IMR-90 (cell line): ENCODE data around the gene ARID4B. TPM values are rescaled to one million over a fixed set of nuclear protein-coding genes. Genes with fewer than 3 reads are reported as not detected.

Source experiments
- ATAC-seq: fragments of 200-7000 bp; cut with Tn5 transposase; 2 replicates; pipeline ENCODE4 v1.9.1; 2020; ENCODE audit warnings: low read depth, mild to moderate bottlenecking, moderate library complexity
- BruUV-seq: library from RNA; stranded (reverse); fragments of 400-500 nt; replicated peaks from 2 replicates; lab custom pipeline; 2021; lab: Mats Ljungman, UMichigan
- CTCF ChIA-PET: fragments of 300-600 bp; formaldehyde crosslinking; extraction: SDS; loops from one replicate; lab custom pipeline; 2021; ENCODE audit warnings: antibody characterized with exemption; lab: Yijun Ruan, JAX
- POLR2A ChIA-PET: fragments of 300-600 bp; sonication (Branson Sonifier 250); formaldehyde crosslinking; loops from one replicate; lab custom pipeline; 2022; ENCODE audit warnings: antibody characterized with exemption; ENCODE audit not compliant: unreplicated experiment; lab: Charles Lee
- DNase-seq: peaks from one replicate; pipeline ENCODE4 v3.0.0; 2013
- H2AFZ ChIP-seq: replicated peaks from 2 replicates; pipeline ENCODE3; 2013; ENCODE audit warnings: low read length, mild to moderate bottlenecking; ENCODE audit not compliant: poor library complexity
- H2AK5ac ChIP-seq: 2 replicates; pipeline ENCODE4 v1.6.1; 2013; ENCODE audit warnings: low read depth, low read length, inconsistent platforms
- H2AK9ac ChIP-seq: replicated peaks from 2 replicates; pipeline ENCODE3; 2013; ENCODE audit warnings: mild to moderate bottlenecking, low read depth, low read length, moderate library complexity; ENCODE audit not compliant: poor library complexity
- H2BK120ac ChIP-seq: 2 replicates; pipeline ENCODE4 v1.6.1; 2013; ENCODE audit warnings: low read depth, low read length, inconsistent platforms
- H2BK15ac ChIP-seq: 3 replicates; pipeline ENCODE4 v1.6.1; 2013; ENCODE audit warnings: low read depth, low read length, inconsistent platforms
- H2BK20ac ChIP-seq: 2 replicates; pipeline ENCODE4 v1.6.1; 2013; ENCODE audit warnings: low read depth, mild to moderate bottlenecking, inconsistent platforms, low read length, moderate library complexity
- H2BK5ac ChIP-seq: 2 replicates; pipeline ENCODE4 v1.6.1; 2013; ENCODE audit warnings: mild to moderate bottlenecking, low read depth, low read length, inconsistent platforms; ENCODE audit not compliant: poor library complexity, severe bottlenecking
- H3K14ac ChIP-seq: replicated peaks from 2 replicates; pipeline ENCODE4 v1.6.1; 2013; ENCODE audit warnings: low read depth, low read length, inconsistent platforms
- H3K18ac ChIP-seq: 2 replicates; pipeline ENCODE4 v1.6.1; 2013; ENCODE audit warnings: low read depth, low read length, control low read depth
- H3K23ac ChIP-seq: 2 replicates; pipeline ENCODE4 v1.6.1; 2013; ENCODE audit warnings: low read depth, low read length, inconsistent platforms
- H3K27ac ChIP-seq: 2 replicates; pipeline ENCODE4 v1.5.1; 2013; ENCODE audit warnings: mild to moderate bottlenecking, control low read depth, low read length; ENCODE audit not compliant: insufficient read depth
- H3K27me3 ChIP-seq: 2 replicates; pipeline ENCODE4 v1.6.1; 2013; ENCODE audit warnings: low read length; ENCODE audit not compliant: control insufficient read depth, insufficient read depth
- H3K36me3 ChIP-seq: 2 replicates; pipeline ENCODE4 v1.6.1; 2013; ENCODE audit warnings: low read length, mixed read lengths; ENCODE audit not compliant: control insufficient read depth, insufficient read depth
- H3K4ac ChIP-seq: 2 replicates; pipeline ENCODE4 v1.6.1; 2013; ENCODE audit warnings: low read depth, low read length, inconsistent platforms
- H3K4me1 ChIP-seq: 2 replicates; pipeline ENCODE4 v1.6.1; 2013; ENCODE audit warnings: low read length, mixed read lengths; ENCODE audit not compliant: control insufficient read depth, insufficient read depth
- H3K4me2 ChIP-seq: 2 replicates; pipeline ENCODE4 v1.6.1; 2013; ENCODE audit warnings: low read depth, mild to moderate bottlenecking, control low read depth, low read length, moderate library complexity
- H3K4me3 ChIP-seq: 2 replicates; pipeline ENCODE4 v1.5.1; 2013; ENCODE audit warnings: low read depth, mild to moderate bottlenecking, control low read depth, low read length, moderate library complexity; ENCODE audit not compliant: insufficient read depth
- H3K56ac ChIP-seq: 2 replicates; pipeline ENCODE4 v1.6.1; 2013; ENCODE audit warnings: low read length, inconsistent platforms; ENCODE audit not compliant: insufficient read depth; ENCODE audit errors: extremely low read depth
- H3K79me1 ChIP-seq, 2 experiments: 2 replicates each; pipeline ENCODE4 v1.6.1; 2013; ENCODE audit warnings: low read length in 2 of 2, inconsistent platforms in 1 of 2, low read depth in 1 of 2
- H3K9ac ChIP-seq: 2 replicates; pipeline ENCODE4 v1.6.1; 2013; ENCODE audit warnings: low read depth, low read length, control low read depth
- H3K9me1 ChIP-seq: 2 replicates; pipeline ENCODE4 v1.6.1; 2013; ENCODE audit warnings: low read length, inconsistent platforms; ENCODE audit not compliant: insufficient read depth
- H3K9me3 ChIP-seq: 2 replicates; pipeline ENCODE4 v1.6.1; 2013; ENCODE audit warnings: low read length; ENCODE audit not compliant: control insufficient read depth, insufficient read depth
- H4K20me1 ChIP-seq: 2 replicates; pipeline ENCODE4 v1.6.1; 2013; ENCODE audit warnings: low read length, inconsistent platforms; ENCODE audit not compliant: insufficient read depth
- H4K5ac ChIP-seq: 2 replicates; pipeline ENCODE4 v1.6.1; 2013; ENCODE audit warnings: mild to moderate bottlenecking, low read depth, low read length, control low read depth
- H4K8ac ChIP-seq, 2 experiments: 2 replicates each; pipeline ENCODE4 v1.6.1; 2013; ENCODE audit warnings: low read depth in 2 of 2, low read length in 2 of 2, control low read depth in 1 of 2, inconsistent platforms in 1 of 2
- H4K91ac ChIP-seq: 2 replicates; pipeline ENCODE4 v1.6.1; 2013; ENCODE audit warnings: low read depth, low read length, inconsistent platforms; ENCODE audit not compliant: insufficient read depth
- BHLHE40 ChIP-seq: fragments of 150-350 bp; IDR thresholded peaks from 2 replicates; pipeline ENCODE4 v1.6.1; 2016; ENCODE audit warnings: mild to moderate bottlenecking, low read depth, low read length
- CEBPB ChIP-seq: IDR thresholded peaks from 2 replicates; pipeline ENCODE4 v1.6.1; 2012; ENCODE audit warnings: low read depth, low read length, improper control_type of control experiment
- CHD1 ChIP-seq: IDR thresholded peaks from 2 replicates; pipeline ENCODE4 v1.6.1; 2012; ENCODE audit warnings: low read depth, low read length, improper control_type of control experiment
- ELK1 ChIP-seq: fragments of 150-350 bp; IDR thresholded peaks from 2 replicates; pipeline ENCODE4 v1.6.1; 2016; ENCODE audit warnings: low read depth, mild to moderate bottlenecking, low read length, moderate library complexity, borderline replicate concordance
- FOS ChIP-seq: fragments of 150-350 bp; IDR thresholded peaks from 2 replicates; pipeline ENCODE4 v1.6.1; 2016; ENCODE audit warnings: low read depth, low read length
- MAFK ChIP-seq: IDR thresholded peaks from 2 replicates; pipeline ENCODE4 v1.6.1; 2012; ENCODE audit warnings: low read depth, low read length, improper control_type of control experiment
- MAZ ChIP-seq: IDR thresholded peaks from 2 replicates; pipeline ENCODE4 v1.6.1; 2012; ENCODE audit warnings: low read depth, mild to moderate bottlenecking, low read length, improper control_type of control experiment, moderate library complexity, borderline replicate concordance
- MXI1 ChIP-seq: IDR thresholded peaks from 2 replicates; pipeline ENCODE4 v1.6.1; 2012; ENCODE audit warnings: low read depth, mild to moderate bottlenecking, low read length, moderate library complexity, borderline replicate concordance
- NFE2L2 ChIP-seq: fragments of 150-350 bp; IDR thresholded peaks from 2 replicates; pipeline ENCODE4 v1.6.1; 2016; ENCODE audit warnings: low read depth, mild to moderate bottlenecking, low read length
- POLR2A ChIP-seq: IDR thresholded peaks from 2 replicates; pipeline ENCODE4 v1.6.1; 2012; ENCODE audit warnings: mild to moderate bottlenecking, low read depth, low read length
- RAD21 ChIP-seq: IDR thresholded peaks from 2 replicates; pipeline ENCODE4 v1.6.1; 2012; ENCODE audit warnings: low read length, improper control_type of control experiment
- RCOR1 ChIP-seq: IDR thresholded peaks from 2 replicates; pipeline ENCODE4 v1.6.1; 2012; ENCODE audit warnings: mild to moderate bottlenecking, low read length, improper control_type of control experiment; ENCODE audit not compliant: insufficient replicate concordance
- RFX5 ChIP-seq: IDR thresholded peaks from 2 replicates; pipeline ENCODE4 v1.8.0; 2012; ENCODE audit warnings: low read depth, mild to moderate bottlenecking, low read length, moderate library complexity
- SMC3 ChIP-seq: fragments of 150-350 bp; IDR thresholded peaks from 2 replicates; pipeline ENCODE4 v1.6.1; 2016; ENCODE audit warnings: low read depth, mild to moderate bottlenecking, antibody characterized with exemption, low read length, moderate library complexity
- WGBS, 2 experiments: methylation state at CpG; one replicate each; pipeline versions ENCODE4 v1.1.5 to v1.1.7; 2013; ENCODE audit warnings: missing lambda C conversion rate in 2 of 2; ENCODE audit not compliant: insufficient read length in 1 of 2; ENCODE audit errors: extremely low coverage in 2 of 2; 5-methylcytosine and 5-hydroxymethylcytosine counted together
- dilution Hi-C: fragments of 300-500 bp; cut with HindIII; formaldehyde crosslinking; loops from one replicate; pipeline ENCODE4 v1.14.3; 2018; ENCODE audit warnings: low sequenced_read_pairs; ENCODE audit not compliant: unreplicated experiment
- in situ Hi-C: fragments of 300-500 bp; cut with MboI; formaldehyde crosslinking; loops from 3 replicates; pipeline ENCODE4 v1.14.3; 2019; ENCODE audit warnings: low sequenced_read_pairs, inconsistent platforms, mixed read lengths
- intact Hi-C: fragments of 100-400 bp; cut with micrococcal nuclease; formaldehyde crosslinking; loops from 2 replicates; pipeline ENCODE4 v1.10.0; 2022
- polyA plus RNA-seq, 3 experiments: library from polyadenylated mRNA; depleted of rRNA; stranded (reverse); fragments of >200 nt; gene quantifications; 2 replicates each; pipeline ENCODE4 v1.2.3, GENCODE V29; 2012; ENCODE audit warnings: low replicate concordance in 1 of 3
- total RNA-seq: library from RNA; depleted of rRNA; stranded (reverse); fragments of >200 nt; gene quantifications from 2 replicates; pipeline ENCODE4 v1.2.3, GENCODE V29; 2012
- TF ChIP-seq, protein P1 (sequence below): fragments of 150-350 bp; IDR thresholded peaks from 2 replicates; pipeline ENCODE4 v1.6.1; 2017; ENCODE audit warnings: mild to moderate bottlenecking, antibody characterized with exemption, low read length, low read depth
- TF ChIP-seq, protein P2 (sequence below): conservative IDR thresholded peaks from 2 replicates; pipeline ENCODE4 v1.5.1; 2012; ENCODE audit warnings: mild to moderate bottlenecking, low read depth, low read length, improper control_type of control experiment

Gene ARID4B
- total and polyA plus RNA-seq, 2 of the 4 experiments (the other 2 are of a cell fraction): 8.5 to 16.0 TPM

DNA sequence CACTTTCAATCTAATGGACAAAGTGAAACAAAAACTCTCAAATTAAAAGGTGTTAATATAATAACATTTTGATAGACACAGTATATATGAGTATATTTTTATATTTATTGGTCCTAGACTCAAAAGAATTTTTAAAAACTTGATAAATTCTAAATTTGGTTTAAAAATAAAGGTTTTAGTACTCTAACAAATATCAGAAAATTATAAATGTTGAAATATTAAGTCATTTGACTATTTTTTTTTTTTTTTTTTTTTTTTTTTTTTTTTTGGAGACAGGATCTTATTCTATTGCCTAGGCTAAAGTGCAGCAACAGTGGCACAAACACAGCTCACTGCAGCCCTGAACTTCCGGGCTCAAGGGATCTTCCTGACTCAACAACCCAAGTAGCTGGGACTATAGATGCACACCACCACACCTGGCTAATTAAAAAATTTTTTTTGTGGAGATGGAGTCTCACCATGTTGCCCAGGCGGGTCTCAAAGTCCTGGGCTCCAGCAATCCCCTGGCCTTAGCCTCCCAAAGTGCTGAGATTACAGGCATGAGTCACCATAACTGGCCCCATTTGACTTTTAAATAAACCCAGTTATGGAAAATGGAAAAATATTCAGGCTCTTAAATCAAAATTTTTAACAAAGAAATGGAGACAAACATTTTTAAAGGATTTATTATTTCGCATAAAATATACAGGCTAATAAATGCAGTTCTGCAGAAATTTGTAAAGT is 106.2 kb downstream of the ARID4B start:
- no peak overlapping the region for H2BK120ac ChIP-seq
- H3K79me1 ChIP-seq: peaks cover 4 to 10% of the 10 kb centered on the region in 2 experiments; a peak in 3 of 4 replicates
- H3K56ac ChIP-seq: no peak overlapping the region
- BruUV-seq: no TSS peak
- ATAC-seq: no peak
- H4K91ac ChIP-seq: no peak overlapping the region
- H2AK9ac ChIP-seq: no peak overlapping the region
- H3K14ac ChIP-seq: no peak overlapping the region
- H3K4me1 ChIP-seq: no peaks in the 10 kb centered on the region
- no peak overlapping the region for H4K8ac ChIP-seq
- no peak overlapping the region for H2BK5ac ChIP-seq
- H2BK15ac ChIP-seq: no peak overlapping the region
- no peak overlapping the region for H2BK20ac ChIP-seq
- POLR2A ChIA-PET: no interaction called here
- DNase-seq: peak; percentile 1
- peaks cover 22% of the 10 kb centered on the region for H3K36me3 ChIP-seq
- no peak overlapping the region for H2AK5ac ChIP-seq
- H3K18ac ChIP-seq: no peak overlapping the region
- H3K4me2 ChIP-seq: no peak overlapping the region
- dilution Hi-C loops (no loop called here), in situ Hi-C loops (no loop called here), intact Hi-C loops (no loop called here)
- H4K20me1 ChIP-seq: no peaks in the 10 kb centered on the region
- H3K27ac ChIP-seq: no peak overlapping the region
- H4K5ac ChIP-seq: no peak overlapping the region
- no peaks in the 10 kb centered on the region for H3K27me3 ChIP-seq
- no peak for TF ChIP-seq FOS
- no peak for TF ChIP-seq CHD1
- TF ChIP-seq, protein P1, sequence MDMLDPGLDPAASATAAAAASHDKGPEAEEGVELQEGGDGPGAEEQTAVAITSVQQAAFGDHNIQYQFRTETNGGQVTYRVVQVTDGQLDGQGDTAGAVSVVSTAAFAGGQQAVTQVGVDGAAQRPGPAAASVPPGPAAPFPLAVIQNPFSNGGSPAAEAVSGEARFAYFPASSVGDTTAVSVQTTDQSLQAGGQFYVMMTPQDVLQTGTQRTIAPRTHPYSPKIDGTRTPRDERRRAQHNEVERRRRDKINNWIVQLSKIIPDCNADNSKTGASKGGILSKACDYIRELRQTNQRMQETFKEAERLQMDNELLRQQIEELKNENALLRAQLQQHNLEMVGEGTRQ: no peak
- TF ChIP-seq ELK1: no peak
- no peak for TF ChIP-seq MXI1
- no peak for TF ChIP-seq POLR2A
- TF ChIP-seq MAFK: no peak
- TF ChIP-seq NFE2L2: no peak
- no peak for TF ChIP-seq SMC3
- TF ChIP-seq RCOR1: no peak
- no peak for TF ChIP-seq RAD21
- no peak for TF ChIP-seq CEBPB
- TF ChIP-seq BHLHE40: no peak
- no peak for TF ChIP-seq RFX5
- TF ChIP-seq, protein P2, sequence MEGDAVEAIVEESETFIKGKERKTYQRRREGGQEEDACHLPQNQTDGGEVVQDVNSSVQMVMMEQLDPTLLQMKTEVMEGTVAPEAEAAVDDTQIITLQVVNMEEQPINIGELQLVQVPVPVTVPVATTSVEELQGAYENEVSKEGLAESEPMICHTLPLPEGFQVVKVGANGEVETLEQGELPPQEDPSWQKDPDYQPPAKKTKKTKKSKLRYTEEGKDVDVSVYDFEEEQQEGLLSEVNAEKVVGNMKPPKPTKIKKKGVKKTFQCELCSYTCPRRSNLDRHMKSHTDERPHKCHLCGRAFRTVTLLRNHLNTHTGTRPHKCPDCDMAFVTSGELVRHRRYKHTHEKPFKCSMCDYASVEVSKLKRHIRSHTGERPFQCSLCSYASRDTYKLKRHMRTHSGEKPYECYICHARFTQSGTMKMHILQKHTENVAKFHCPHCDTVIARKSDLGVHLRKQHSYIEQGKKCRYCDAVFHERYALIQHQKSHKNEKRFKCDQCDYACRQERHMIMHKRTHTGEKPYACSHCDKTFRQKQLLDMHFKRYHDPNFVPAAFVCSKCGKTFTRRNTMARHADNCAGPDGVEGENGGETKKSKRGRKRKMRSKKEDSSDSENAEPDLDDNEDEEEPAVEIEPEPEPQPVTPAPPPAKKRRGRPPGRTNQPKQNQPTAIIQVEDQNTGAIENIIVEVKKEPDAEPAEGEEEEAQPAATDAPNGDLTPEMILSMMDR: no peak
- TF ChIP-seq MAZ: no peak
- WGBS, 2 experiments: no CpG with 5 or more reads among the region's 3 CpGs
- no peak overlapping the region for H3K4ac ChIP-seq
- H3K9ac ChIP-seq: no peak overlapping the region
- no peaks in the 10 kb centered on the region for H3K9me3 ChIP-seq
- no peak overlapping the region for H2AFZ ChIP-seq
- no peak overlapping the region for H3K23ac ChIP-seq
- H3K4me3 ChIP-seq: no peak overlapping the region
- H3K9me1 ChIP-seq: no peaks in the 10 kb centered on the region
- CTCF ChIA-PET: interaction anchor here (1.6 kb wide), 1 partner anchor 25 kb away, joined by 3 read pairs; no protein-coding TSS in a partner anchor
